Measurements from ENCODE around the gene RTEL1.

- TF ChIP-seq CTCF (IDR thresholded peaks at IDR 0.05; ENCODE audit: low read depth, low read length) (no peak), EZH2phosphoT487 (IDR thresholded peaks at IDR 0.05; ENCODE audit: low read depth) (no peak)
These were observed 79.5 kb downstream of the RTEL1 start for GRCh38 chr20:63737695-63737944.
